Activated naive CD4-positive, alpha-beta T cell treated with anti-CD3 and anti-CD28 coated beads, Interleukin-2, amount 50 U/mL, for 16 hours (primary cell): ENCODE data around the gene PTP4A2.

Source experiments
- DNase-seq: peaks from one replicate; pipeline ENCODE4 v3.0.0-alpha.2; 2020

The PTP4A2 gene

DNA sequence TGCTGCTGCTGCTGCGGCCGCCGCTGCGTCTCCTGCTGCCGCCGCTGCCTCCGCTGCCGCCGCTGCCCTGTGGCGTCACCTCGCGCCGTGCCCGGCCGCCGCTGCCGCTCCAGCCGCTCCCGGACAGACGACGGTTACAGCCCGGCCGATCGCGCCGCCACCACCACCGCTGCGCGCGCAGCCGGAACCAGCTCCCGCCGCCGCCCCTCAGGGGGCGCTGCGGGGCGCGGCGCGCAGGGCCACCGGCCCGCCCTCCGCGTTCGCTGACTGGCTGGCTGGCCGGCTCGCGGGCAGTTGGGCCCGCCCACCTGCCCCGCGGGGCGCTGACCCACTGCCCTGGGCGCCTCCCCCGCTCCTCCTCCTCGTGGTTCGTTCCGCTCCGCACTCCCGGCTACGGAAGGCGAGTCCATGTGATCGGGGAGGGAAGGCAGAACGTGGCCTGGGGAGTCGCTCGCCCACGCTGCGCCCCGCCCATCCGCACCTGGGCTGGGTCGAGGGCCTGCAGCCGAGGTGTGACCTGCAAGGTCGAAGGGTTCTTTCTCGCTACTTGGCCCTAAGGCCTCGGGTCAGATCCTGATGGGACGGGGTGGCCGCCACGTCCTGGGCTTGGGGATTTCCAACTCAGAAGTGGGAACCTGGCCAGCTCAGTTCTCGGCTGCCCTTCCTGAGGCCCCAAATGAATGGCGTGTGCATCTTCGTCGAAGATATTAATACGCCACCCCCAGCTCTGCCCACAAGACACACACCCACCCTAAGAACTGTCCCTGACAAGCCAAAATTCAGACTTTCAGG, at the start of gene PTP4A2:
Gene PTP4A2, minus strand, starts transcription at position 185 of the 792 bp plus-strand sequence. CDS start 19,303 bp downstream, outside the sequence.
- peak; percentile 83 for DNase-seq

DNA sequence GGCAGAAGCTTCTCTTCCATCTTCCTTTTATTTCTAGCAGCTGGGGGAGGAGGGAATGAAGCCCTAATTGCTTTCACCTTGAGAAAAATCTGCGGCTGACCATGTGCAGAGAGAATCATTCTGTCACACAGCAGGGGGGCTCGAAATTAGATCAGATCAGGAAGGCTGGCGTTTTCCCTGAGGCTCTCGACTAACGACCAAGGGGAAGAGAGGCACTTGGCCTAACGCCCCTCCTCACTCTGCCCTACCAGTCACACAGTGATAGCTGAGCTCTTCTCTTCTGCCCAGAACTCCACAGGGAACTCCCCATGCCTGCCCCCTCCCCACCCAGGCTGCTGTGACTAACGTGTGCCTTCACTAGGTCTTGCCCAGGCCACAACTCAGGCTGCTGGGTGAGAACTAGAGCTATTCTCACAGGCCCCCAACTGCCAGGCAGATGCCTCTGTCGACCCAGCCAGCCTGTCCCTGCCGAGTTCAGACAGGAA, 49.0 kb upstream of the PTP4A2 start:
- DNase-seq, result no peak

DNA sequence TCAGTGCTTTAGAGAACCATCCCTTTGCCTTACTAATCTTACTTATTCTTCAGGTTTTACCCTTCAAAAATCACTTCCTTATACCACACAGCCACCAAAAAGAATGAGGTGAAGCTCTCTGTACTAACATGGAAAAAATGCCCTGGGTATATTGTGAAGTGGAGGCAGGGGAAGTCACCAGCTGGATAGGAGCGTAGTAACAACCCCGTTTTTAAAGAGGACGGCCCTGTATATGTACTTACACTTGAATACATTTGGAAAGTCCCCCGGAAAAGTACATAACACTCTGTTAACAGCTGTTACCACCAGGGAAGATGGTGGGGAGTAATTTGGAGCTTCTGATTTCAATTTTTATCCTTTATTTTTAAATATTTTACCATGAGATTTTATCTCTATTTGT, 47.3 kb upstream of the PTP4A2 start:
- DNase-seq, result no peak

DNA sequence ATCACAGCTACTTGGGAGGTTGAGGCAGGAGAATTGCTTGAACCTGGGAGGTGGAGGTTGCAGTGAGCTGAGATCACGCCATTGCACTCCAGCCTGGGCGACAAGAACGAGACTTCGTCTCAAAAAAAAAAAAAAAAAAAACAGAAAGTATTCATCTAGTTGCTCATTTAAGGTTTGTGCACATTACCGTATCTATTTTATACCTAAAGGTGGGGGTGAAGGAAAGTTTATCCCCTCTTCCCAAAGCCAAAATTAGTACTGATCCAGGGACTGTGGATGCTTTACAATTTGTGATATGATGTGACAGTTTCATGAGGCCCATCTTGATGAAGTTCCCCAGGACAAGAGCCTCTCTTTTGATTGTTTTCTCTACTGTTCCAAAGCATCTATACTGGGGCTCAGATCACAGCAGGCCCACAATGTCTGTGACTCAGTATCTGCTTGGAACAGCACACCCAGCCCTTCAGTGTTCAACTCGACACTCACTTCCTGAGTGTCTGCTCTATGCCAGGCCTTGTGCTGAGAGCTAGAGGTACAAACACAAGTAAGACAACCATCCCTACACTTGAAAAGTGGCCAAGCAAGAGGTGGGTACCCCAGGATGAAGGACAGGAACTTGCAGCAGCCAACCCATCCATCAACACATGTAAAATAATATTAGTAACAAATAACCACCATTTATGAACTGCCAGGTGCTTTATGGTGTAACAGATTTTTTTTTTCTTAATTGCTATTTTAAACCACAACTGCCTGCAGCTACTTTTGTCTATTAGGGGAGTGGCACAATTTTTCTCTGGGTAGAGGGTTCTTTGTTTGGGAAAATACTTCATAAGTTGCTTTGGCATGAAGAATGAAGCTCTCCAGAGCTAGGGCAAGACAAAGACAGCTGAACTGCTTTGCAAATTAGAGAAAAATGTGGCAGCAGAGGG, 46.5 kb upstream of the PTP4A2 start:
- peak; percentile 37 for DNase-seq

DNA sequence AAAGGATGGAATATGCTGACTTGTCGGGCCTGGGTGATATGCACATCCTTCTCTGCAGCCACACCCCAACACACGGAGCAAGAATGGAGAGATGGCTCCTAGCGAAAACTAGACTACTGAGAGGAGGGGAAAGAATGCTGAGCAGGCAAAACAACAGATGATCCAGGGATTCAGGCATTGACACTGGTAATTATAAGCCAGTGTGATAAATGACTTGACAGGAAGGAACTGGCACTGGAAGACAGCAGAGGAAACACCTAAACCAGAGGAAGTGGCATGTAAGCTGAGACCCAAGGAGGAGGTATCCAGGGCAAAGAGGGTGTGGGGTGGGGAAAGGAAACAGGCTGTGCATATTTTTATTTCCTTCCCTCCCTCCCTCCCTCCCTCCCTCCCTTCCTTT, 43.8 kb upstream of the PTP4A2 start:
- no peak for DNase-seq

DNA sequence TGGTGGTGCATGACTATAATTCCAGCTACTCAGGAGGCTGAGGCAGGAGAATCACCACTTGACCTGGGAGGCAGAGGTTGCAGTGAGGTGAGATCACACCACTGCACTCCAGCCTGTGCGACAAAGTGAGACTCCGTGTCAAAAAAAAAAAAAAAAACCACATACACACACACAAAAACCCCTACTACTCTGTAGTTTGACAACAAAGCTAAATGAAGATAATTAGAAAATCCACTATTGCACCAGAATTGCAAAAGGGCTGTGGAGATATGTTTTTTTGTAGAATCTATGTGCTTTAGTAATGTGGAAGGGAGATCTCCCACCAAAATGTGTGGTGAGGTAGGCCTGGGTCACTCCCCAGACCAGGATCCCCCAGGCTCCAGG, 43.3 kb upstream of the PTP4A2 start:
- DNase-seq, result no peak

DNA sequence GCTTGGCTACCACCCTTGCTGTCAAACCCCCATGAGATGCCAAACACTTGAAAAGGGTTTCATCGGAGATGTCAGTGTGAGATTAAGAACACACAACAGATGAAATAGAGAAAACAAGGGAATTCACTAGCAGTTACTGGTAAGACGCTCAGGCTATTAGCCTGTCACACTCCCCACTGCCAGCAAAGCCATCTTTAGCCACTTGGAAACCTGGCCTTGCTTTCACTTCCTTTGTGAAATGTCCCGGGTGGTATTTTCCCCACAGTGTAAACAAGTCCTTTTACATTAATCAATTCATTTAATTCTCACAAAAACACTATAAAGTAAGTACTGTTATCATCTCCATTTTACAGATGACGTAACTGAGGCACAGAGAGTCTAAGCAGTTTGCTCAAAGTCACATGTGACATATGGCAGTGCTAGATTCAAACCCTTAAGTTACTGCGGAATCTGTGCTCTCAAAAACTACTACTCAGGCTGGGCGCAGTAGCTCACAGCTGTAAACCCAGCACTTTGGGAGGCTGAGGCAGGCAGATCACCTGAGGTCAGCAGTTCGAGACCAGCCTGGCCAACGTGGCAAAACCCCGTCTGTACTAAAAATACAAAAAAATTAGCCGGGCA, 42.8 kb upstream of the PTP4A2 start:
- DNase-seq, result no peak

DNA sequence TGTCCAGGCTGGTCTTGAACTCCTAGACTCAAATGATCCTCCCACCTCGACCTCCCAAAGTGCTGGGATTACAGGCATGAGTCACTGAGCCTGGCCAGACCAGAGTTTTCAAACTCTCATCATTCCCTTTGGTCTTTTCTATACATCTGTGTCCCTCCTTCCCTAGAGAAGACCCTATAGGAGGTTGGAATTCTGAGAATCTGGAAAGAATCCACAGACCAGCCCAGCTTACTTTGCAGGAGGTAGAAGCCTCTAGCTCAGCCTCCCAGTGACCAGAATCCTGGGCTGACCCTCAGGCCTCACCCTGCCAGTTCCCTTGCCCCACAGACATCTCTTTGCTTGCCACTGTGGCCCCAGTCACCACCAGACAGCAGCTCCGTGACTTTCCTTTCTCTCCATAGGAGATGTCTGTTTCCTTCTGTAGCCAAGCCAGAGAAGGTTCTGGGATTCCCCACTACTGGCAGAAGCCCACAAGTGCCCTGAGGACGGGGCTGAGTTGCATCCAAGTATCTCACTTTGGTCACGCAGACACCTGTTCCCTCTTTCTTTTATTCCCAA, 40.8 kb upstream of the PTP4A2 start:
- DNase-seq, result no peak

DNA sequence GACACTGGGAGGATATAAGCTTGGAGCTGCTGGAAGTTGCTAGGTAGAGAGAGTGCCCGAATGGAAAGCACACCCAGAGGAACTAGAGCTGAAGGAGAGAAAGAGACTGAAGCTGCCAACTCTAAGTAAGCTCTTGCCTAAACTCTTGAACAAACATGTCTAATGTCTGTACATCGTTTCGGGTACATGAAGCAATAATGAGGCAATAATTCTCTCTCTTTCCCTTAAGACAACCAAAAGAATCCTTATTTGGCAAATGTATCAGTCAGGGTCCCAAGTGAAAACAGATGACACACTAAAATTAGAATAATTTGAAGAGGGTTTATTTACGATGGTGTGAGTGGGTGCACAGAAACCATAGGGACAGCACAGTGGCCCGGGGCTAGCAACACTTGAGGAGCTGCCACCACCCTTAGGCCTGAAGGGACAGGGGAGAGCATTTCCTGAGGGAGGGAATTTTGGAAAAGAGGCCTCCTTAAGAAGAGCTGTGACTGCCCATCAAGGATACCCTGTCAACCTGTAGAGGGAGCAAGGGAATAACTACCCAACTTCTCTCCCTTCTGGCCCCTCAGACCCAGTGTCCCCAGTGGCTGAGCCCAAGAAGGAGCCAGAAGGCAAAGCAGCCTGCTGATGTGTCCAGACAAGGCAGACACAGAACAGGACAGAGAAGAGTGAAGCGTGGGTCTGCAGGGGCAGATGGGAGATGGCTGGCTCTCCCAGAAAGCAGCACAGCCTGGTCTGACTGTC, 39.4 kb upstream of the PTP4A2 start:
- no peak for DNase-seq

DNA sequence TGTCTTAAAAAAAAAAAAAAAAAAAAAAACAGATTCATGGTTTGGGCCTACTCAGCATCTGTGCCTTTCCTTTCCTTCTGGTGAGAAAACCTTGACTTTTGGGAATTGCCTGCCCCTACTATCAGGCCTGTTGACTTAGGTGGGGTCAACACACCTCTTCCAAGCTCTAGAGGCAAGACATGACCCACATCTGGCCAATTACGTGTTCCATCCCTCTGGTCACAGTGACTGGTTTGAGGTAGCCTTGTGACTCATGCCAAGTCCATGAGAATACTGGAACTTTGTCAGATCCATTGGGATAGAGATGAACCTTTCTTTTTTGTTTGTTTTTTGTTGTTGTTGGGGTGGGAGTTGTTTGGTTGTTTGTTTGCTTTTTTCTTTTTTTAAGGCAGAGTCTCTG, 38.2 kb upstream of the PTP4A2 start:
- no peak for DNase-seq

DNA sequence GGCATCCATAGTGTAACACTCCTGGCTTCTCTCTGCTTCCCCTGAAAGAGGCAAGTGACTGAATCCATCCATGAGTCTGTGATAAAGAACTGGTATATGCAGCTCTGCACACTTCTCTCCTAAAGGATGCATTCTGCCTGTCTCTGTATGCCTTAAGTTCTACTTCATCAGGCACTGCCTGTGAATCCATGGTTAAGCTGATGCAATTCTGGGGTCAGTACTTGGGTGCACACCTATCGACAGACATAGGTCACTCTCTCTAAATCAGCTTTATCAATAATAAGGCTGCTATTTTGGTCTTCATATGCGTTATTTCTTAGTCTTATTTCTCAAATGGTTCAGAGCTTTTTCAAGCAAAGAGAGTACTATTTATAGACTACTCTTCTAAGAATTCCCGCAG, 32.7 kb upstream of the PTP4A2 start:
- no peak for DNase-seq

DNA sequence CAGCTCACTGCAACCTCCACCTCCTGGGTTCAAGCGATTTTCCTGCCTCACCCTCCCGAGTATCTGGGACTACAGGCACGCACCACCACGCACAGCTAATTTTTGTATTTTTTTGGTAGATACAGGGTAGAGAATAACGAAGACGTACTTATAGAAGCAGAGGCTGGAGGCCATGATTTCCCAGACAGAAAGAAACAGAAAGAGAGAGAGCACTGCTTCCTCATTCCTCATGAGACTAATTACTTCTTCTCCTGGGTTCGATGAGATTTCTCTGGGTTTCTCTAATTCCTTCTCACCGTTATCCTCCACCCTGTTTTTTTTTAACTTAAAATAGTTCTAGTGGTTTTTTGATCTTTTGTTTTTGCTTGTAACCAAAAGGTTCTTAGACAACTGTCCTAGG, 23.4 kb upstream of the PTP4A2 start:
- no peak for DNase-seq

DNA sequence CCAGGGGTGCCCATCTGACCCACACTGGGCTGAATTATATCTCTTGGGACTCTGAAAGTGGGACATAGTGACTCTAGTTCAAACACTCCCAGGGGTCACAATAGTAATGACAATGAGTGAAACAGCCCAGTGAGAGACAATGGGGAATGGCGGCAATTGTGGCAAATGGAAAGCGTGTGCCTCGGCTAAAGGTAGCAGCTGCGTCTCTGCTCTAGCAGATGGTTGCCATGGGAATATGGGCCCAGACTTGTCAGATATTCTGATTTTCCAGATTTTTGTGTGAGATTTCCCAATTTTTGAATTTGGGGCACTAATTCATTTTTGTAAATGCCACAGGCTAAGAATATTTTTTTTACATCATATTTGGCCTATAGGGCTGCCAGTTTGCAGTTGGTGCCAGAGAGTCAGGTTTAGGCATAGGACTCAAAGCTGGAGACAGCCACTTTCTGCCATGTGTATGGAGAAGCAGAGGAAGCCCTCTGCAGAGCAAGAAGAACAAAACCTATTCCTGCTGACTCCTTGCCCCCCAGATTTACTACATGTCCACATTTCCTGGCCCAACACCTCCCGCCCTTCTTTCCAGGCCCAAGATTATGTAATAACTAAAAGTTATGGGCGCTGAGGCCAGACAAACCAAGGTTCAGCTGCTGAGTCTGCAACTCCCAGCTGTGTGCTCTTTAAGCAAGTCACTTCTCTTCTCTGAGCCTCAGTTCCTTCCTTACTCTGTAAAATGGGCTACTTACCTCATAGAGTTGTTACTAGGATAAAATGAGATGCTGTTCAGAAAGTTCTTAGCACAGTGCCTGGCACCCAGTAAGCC, 21.6 kb upstream of the PTP4A2 start:
- DNase-seq, result no peak

DNA sequence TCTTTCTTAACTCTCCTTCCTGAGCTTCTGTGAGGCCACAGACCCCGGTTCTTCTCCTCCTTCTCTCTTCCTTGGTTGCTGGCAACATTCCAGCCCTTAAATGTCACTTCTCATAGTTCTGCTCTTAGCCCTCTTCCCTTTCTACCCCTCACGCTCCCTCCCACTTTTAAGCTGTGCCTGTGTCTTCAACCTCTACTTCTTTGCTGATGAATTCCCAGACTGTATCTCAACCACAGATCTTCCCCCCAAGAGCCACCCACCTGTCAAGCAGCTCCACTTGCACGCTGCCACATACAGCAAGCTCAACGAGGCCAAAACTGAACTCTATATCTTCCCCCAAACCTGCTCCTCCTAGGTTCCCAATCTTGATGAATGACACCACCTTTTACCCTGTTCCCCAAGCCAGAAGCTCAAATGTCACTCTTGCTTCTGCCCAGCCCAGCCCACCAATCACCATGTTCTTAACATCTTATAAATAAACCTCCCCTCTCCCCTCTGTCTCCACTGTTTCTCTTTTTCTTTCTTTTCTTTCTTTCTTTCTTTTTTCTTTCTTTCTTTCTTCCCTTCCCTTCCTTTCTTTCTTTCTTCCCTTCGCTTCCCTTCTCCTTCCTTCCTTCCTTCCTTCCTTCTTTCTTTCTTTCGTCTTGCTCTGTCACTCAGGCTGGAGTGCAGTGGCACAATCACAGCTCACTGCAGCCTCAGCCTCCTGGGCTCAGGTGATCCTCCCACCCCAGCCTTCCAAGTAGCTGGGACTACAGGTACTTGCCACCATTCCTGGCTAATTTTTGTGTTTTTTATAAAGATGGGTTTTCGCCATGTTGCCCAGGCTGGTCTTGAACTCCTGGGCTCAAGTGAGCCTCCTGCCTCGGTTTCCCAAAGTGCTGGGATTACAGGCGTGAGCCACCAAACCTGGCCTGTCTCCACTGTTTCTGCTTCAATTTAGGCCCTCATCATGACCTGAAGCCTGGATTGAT, 19.8 kb upstream of the PTP4A2 start:
- peak; percentile 51 for DNase-seq

DNA sequence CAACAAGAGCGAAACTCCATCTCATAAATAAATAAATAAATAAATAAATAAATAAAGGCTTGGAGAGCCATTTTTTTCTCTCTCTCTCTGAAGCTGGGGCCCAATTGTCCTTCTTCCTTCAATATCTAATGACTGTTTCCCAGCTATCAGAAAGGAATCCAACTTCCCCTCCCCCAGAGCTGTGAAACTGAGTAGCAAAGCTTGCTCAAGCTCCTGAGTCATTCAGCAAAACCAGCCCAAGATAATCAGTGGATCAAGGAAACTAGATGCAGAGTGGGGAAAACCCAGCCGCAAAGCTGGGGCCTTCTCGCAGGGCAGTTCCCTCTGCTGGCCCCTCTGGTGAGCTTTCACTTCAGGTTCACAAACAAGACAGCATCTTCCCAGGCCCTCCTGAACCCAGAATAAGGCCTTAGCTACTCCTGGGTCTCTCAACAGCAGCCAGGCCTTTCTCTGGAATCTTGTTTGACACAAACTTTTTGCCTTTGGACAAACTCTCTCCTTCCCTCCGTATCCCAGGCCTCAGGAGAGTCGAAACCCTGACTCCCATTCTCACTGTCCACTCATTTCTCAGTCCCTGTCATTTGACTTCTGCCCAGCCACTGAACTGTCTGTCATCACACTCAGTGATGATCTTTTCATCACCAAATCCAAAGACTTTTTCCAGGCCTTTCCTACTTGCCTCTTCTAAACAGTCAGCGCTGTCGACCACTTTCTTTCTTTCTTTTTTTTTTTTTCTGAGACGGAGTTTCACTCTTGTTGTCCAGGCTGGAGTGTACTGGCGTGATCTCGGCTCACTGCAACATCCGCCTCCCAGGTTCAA, 18.0 kb upstream of the PTP4A2 start:
- DNase-seq, result peak; percentile 83

DNA sequence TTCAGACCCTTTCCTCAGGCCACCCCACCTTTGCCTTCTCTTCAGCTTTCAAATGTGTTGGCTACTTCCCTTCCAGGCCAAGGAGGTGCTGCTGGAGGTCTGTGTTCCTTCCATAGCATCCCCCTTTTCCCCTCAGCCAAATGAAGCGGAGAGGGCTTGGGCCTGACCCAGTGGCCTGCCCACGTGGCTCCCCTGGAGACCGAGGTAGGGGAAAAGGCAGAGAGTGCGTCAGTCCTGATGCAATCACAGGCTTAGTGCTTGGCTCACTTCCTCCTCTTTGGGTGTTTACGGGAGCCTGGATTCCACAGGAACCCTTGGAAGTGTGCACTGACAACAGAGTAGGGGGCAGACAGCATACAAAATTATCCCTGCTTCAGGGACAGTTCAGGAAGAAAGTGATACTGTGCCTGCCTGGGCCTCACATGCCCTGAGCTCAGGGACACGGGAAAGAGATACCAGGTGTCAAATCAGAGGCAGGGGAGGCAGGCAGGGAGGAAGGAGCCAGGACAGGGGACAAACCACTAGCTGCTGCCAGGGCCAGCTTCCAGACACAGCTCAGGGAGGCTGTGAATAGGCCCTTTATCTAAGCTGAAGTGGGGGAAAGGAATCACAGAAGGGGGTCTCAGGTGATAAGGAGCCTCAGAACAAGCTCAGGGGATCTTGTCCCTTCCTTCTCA, 16.6 kb upstream of the PTP4A2 start:
- no peak for DNase-seq

DNA sequence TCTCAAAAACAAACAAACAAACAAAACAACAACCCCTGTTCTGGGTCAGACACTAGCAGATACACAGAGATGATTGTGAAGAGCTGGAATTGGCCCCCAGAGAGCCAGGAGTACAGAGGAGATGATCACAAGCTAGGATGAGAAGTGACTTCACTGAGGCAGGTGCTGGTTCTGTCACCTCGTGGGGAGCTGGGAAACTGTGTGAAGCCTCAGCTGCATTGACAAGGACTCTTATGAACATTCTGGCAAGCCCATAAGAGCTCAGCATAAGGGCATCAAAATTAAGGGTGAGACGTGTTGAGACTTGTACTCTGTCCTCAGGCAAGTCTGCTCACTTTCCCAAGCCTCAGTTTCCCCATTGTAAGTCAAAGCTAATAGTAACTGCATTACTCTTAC, 14.7 kb upstream of the PTP4A2 start:
- no peak for DNase-seq

DNA sequence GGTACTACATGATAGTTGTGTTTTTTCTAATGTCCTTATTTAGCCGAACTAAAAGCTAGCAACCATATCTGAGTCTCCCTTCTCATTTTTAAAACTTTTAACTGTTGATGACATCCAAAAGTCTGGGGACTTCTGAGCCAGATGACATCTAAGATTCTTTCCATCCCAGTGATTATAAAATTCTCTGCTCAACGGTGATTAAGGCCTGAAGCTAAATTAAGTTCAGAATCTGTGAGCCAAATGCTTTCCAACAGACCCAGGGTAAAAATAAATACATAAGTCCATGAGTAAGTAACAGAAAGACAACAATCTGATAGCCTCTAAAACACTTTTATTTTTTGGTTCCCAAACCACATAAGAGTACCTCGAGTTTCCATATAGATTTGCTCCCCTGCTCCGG, 13.1 kb upstream of the PTP4A2 start:
- no peak for DNase-seq

DNA sequence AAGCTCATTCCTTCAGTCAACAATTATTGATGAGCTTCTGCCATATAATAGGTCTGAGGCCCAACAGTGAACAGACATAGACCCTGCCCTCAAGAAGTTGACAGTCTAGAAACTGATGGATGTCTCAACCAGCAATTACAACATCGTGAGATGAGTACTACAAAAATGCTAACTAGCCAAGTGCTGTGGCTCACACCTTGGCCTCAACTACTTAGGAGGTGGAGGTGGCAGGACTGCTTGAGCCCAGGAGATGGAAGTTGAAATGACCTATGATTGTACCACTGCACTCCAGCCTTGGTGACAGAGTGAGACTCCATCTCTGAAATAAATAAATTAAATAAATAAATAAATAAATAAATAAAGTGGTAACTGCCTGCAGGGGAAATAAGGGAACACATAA, 11.7 kb upstream of the PTP4A2 start:
- no peak for DNase-seq
